Activated CD4-positive, CD25-positive, alpha-beta regulatory T cell (primary cell): ENCODE measurements around the gene MRPL23.

Experiments
- DNase-seq, 4 experiments: peaks; one replicate each; lab custom pipeline; 2025; lab: John Stamatoyannopoulos, UW

Gene MRPL23

GRCh38 chr11:1946812-1947484, at the start of gene MRPL23:
Gene MRPL23 (plus strand): TSS chr11:1947332. CDS start chr11:1947363, 31 bp downstream.
- no peak for DNase-seq

GRCh38 chr11:1899090-1899489, 48.0 kb upstream of the MRPL23 start:
- DNase-seq, result no peak

GRCh38 chr11:1899686-1900085, 47.4 kb upstream of the MRPL23 start:
- no peak for DNase-seq

GRCh38 chr11:1906181-1906580, 41.0 kb upstream of the MRPL23 start:
- no peak for DNase-seq

GRCh38 chr11:1906611-1907423, 40.3 kb upstream of the MRPL23 start:
- DNase-seq, result no peak

GRCh38 chr11:1908618-1909017, 38.5 kb upstream of the MRPL23 start:
- no peak for DNase-seq

GRCh38 chr11:1909524-1909923, 37.6 kb upstream of the MRPL23 start:
- no peak for DNase-seq

- no peak for DNase-seq
Measured at GRCh38 chr11:1912289-1912878, 34.7 kb upstream of the MRPL23 start.

GRCh38 chr11:1913271-1914060, 33.7 kb upstream of the MRPL23 start:
- no peak for DNase-seq

GRCh38 chr11:1915795-1916131, 31.4 kb upstream of the MRPL23 start:
- no peak for DNase-seq

GRCh38 chr11:1916132-1916985, 30.8 kb upstream of the MRPL23 start:
- DNase-seq, result no peak

- no peak for DNase-seq
Measured at GRCh38 chr11:1916986-1917522, 30.1 kb upstream of the MRPL23 start.

- DNase-seq, result no peak
Measured at GRCh38 chr11:1917523-1918435, 29.4 kb upstream of the MRPL23 start.

GRCh38 chr11:1918436-1919315, 28.5 kb upstream of the MRPL23 start:
- DNase-seq, result no peak

GRCh38 chr11:1919391-1920127, 27.6 kb upstream of the MRPL23 start, which contains the start of gene TNNT3:
Gene TNNT3 (plus strand): TSS chr11:1919703. CDS start chr11:1922875, 3,172 bp downstream.
- no peak for DNase-seq

- no peak for DNase-seq
Measured at GRCh38 chr11:1920128-1920908, 26.8 kb upstream of the MRPL23 start.

- no peak for DNase-seq
Measured at GRCh38 chr11:1920909-1921573, 26.1 kb upstream of the MRPL23 start.
